Keratinocyte (primary cell): ENCODE results near the gene SECTM1. TPM values are rescaled to one million over a fixed set of nuclear protein-coding genes. Genes with fewer than 3 reads are reported as not detected.

Experiments
- DNase-seq: peaks from one replicate; pipeline ENCODE4 v3.0.0-alpha.2; 2011; ENCODE audit warnings: low read depth, missing footprints, low spot score
- FAIRE-seq: peaks from 2 replicates; lab custom pipeline; 2011; peaks lifted over from hg19 to GRCh38; lab: Jason Lieb, UNC
- H2AFZ ChIP-seq: 2 replicates; pipeline ENCODE4 v1.6.0; 2012; ENCODE audit warnings: low read length, control low read depth, inconsistent platforms; ENCODE audit not compliant: control insufficient read depth
- H3K27ac ChIP-seq: 2 replicates; pipeline ENCODE4 v1.5.1; 2011; ENCODE audit warnings: low read length; ENCODE audit not compliant: control insufficient read depth, insufficient read depth
- H3K27me3 ChIP-seq: 3 replicates; pipeline ENCODE4 v1.6.0; 2011; ENCODE audit warnings: low read length; ENCODE audit not compliant: control insufficient read depth, insufficient read depth; ENCODE audit errors: extremely low read depth
- H3K36me3 ChIP-seq, 2 experiments: 2 replicates in 1 of 2; 3 replicates in 1 of 2; pipeline ENCODE4 v1.5.1; 2011; ENCODE audit warnings: low read length in 2 of 2, mild to moderate bottlenecking in 1 of 2; ENCODE audit not compliant: control insufficient read depth in 2 of 2, insufficient read depth in 2 of 2; ENCODE audit errors: extremely low read depth in 1 of 2
- H3K4me1 ChIP-seq: 3 replicates; pipeline ENCODE4 v1.5.1; 2011; ENCODE audit warnings: low read length; ENCODE audit not compliant: control insufficient read depth, insufficient read depth; ENCODE audit errors: extremely low read depth
- H3K4me2 ChIP-seq: 3 replicates; pipeline ENCODE4 v1.6.0; 2011; ENCODE audit warnings: low read depth, low read length; ENCODE audit not compliant: control insufficient read depth, insufficient read depth; ENCODE audit errors: extremely low read depth
- H3K4me3 ChIP-seq, 3 experiments: fragments of 200-600 bp in 1 of 3; sonication (generic) in 1 of 3; 2 replicates in 2 of 3; 3 replicates in 1 of 3; pipeline ENCODE4 v1.5.1; 2011 to 2016; ENCODE audit warnings: low read length in 3 of 3, mild to moderate bottlenecking in 3 of 3, control low read depth in 2 of 3, inconsistent platforms in 1 of 3, low read depth in 1 of 3, mixed read lengths in 1 of 3, mixed run types in 1 of 3, moderate library complexity in 1 of 3; ENCODE audit not compliant: control insufficient read depth in 2 of 3, insufficient read depth in 2 of 3; ENCODE audit errors: extremely low read depth in 1 of 3
- H3K79me2 ChIP-seq: 2 replicates; pipeline ENCODE4 v1.6.0; 2012; ENCODE audit warnings: low read length; ENCODE audit not compliant: control insufficient read depth, insufficient read depth
- H3K9ac ChIP-seq: 3 replicates; pipeline ENCODE4 v1.6.0; 2011; ENCODE audit warnings: low read length; ENCODE audit not compliant: control insufficient read depth, insufficient read depth; ENCODE audit errors: extremely low read depth
- H3K9me1 ChIP-seq: 3 replicates; pipeline ENCODE4 v1.6.0; 2011; ENCODE audit warnings: low read length; ENCODE audit not compliant: control insufficient read depth, insufficient read depth; ENCODE audit errors: extremely low read depth
- H3K9me3 ChIP-seq: 2 replicates; pipeline ENCODE4 v1.5.1; 2012; ENCODE audit warnings: low read depth, low read length; ENCODE audit not compliant: control insufficient read depth
- H4K20me1 ChIP-seq: 3 replicates; pipeline ENCODE4 v1.6.0; 2011; ENCODE audit warnings: low read length; ENCODE audit not compliant: control insufficient read depth, insufficient read depth; ENCODE audit errors: extremely low read depth
- EZH2 ChIP-seq: IDR thresholded peaks from one replicate; pipeline ENCODE4 v1.6.1; 2012; ENCODE audit warnings: inconsistent platforms, mild to moderate bottlenecking, low read length, moderate library complexity
- dilution Hi-C: fragments of 300-500 bp; cut with MboI; formaldehyde crosslinking; loops from one replicate; pipeline ENCODE4 v1.7.0; 2020; ENCODE audit warnings: low sequenced_read_pairs; ENCODE audit not compliant: extremely low pct_ligation_motif_present
- polyA plus RNA-seq, 5 experiments: library from polyadenylated mRNA; depleted of rRNA in 3 of 5; stranded (reverse) in 3 of 5; stranded (forward) in 1 of 5; unstranded in 1 of 5; fragments of >200 nt; gene quantifications; 1 replicate in 1 of 5; 2 replicates in 3 of 5; 3 replicates in 1 of 5; pipeline versions ENCODE4 v1.2.1 to v1.2.3, GENCODE V29; 2011 to 2012; ENCODE audit warnings: missing spikeins in 2 of 5, low read depth in 1 of 5, low replicate concordance in 1 of 5
- TF ChIP-seq, protein P1 (sequence below), 3 experiments: IDR thresholded peaks in 1 of 3; conservative IDR thresholded peaks in 1 of 3; optimal IDR thresholded peaks in 1 of 3; 2 replicates in 2 of 3; 3 replicates in 1 of 3; pipeline versions ENCODE3 to v1.5.1; 2011; ENCODE audit warnings: low read length in 3 of 3, mild to moderate bottlenecking in 3 of 3, moderate library complexity in 2 of 3, control low read depth in 1 of 3, inconsistent platforms in 1 of 3; ENCODE audit not compliant: insufficient read depth in 2 of 3; ENCODE audit errors: extremely low read depth in 1 of 3

Gene SECTM1
- polyA plus RNA-seq, 1 donor (not counting 4 experiments of a cell fraction or from before 2014, with no cell fraction given), result 2.0 TPM

DNA sequence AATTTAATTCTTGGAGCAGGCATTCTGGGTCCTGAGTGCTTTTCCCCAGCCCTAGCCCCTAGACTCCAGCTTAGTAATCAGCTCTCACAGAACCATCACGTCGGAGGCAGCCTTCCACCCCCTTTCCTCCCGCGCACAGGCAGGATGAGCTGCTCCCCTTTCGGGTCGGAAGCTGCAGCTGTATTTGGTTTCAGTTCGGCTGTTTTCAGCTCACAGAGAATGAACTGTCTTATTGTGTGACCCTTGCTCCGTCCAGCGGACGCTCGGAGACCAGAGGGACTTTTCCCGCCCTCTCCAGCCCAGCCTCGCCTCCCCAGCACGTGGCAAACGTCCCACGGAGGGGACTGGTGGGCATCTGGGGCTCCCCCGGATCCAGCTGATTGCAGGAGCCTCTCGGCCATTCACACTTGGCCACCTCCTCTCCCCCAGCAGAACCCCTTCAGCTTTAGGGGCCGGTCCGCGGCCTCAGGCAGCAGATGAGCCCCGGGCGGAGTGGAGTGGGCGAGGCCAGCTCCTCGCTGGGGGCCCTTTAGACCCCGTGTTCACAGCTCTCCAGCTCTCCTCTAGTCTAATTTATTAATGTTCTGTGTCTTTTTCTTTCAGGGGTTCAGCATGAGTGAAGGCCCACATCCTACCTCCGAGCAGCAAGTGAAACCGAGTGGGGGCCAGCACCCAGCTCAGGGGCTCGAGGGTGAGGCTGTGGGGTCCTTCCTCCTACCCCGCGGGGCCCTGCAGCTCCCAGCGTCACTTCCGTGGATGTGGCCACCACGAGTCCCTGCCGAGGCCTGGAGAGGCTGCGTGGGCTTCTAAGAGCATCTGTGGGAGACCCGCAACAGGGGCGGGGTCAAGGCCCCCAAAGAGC, 37.1 kb upstream of the SECTM1 start:
- peaks cover 60% of the 10 kb centered on the region for H3K27me3 ChIP-seq
- no peak for TF ChIP-seq EZH2
- H4K20me1 ChIP-seq, result no peaks in the 10 kb centered on the region
- H3K4me3 ChIP-seq, result peak overlapping the region in 2 of 3 experiments; percentile 25 to 54
- no peaks in the 10 kb centered on the region for H3K9me1 ChIP-seq
- H3K9me3 ChIP-seq, result no peaks in the 10 kb centered on the region
- no peaks in the 10 kb centered on the region for H3K79me2 ChIP-seq
- H3K9ac ChIP-seq, result no peak overlapping the region
- dilution Hi-C loops, result no loop called here
- H3K4me2 ChIP-seq, result peak overlapping the region; percentile 70
- H3K4me1 ChIP-seq, result peaks cover 3% of the 10 kb centered on the region
- no peak for DNase-seq
- no peak overlapping the region for H2AFZ ChIP-seq
- H3K27ac ChIP-seq, result no peak overlapping the region
- no peaks in the 10 kb centered on the region for H3K36me3 ChIP-seq
- FAIRE-seq, result no peak

DNA sequence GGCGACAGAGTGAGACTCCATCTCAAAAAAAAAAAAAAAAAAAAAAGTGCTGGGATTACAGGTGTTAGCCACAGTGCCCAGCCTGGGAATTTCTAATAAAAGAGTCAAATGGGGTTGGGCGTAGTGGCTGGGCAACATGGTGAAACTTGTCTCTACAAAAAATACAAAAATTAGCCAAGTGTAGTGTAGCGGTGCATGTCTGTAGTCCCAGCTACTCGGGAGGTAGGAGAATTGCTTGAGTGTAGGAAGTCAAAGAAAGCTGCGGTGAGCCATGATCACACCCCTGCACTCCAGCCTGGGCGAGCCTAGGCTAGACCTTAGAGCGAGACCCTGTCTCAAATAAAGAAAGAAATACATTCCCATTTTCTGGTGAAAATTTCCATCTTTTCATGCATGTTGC, 35.6 kb upstream of the SECTM1 start:
- FAIRE-seq, result no peak
- peaks cover 3% of the 10 kb centered on the region for H3K4me1 ChIP-seq

DNA sequence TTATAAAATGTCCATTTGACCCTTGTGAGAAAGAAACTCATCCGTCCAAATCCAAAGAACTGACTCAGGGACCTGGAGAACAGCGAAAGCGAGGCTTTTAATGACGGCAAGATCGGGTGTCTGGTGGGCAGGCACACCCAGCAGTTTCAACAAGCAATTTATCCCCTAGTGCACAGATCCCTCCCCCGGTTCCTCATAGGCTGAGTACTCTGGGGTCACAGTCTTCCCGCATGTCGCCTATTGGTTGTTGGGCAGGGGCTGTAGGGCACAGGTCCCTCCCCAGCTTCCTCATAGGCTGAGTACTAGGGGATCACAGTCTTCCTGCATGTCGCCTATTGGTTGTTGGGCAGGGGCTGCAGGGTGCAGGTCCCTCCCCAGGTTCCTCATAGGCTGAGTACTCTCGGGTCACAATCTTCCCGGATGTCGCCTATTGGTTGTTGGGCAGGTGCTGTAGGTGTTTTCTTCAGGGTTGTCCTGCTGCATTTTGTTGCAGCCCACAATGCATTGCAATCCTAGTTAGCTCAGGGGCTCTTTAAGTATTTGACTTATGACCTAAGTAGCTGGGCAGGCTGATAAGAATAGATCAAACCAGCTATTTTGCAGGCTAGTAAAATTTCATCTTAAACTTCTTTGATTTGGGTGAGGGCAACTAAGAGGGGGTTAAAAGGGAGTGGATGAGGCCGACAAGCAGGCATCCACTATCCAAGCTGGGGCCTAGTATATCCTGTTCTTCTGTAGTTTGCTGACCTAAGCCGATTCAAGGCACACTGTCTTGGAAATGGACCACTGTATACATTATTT, 34.4 kb upstream of the SECTM1 start:
- Histone ChIP-seq H3K4me2 (no peak overlapping the region), H3K27ac (no peak overlapping the region), H4K20me1 (no peaks in the 10 kb centered on the region), H3K36me3 (no peaks in the 10 kb centered on the region), H3K27me3 (peaks cover 36% of the 10 kb centered on the region), H3K4me3 (no peak overlapping the region), H3K9ac (no peak overlapping the region), H3K9me3 (no peaks in the 10 kb centered on the region), H3K9me1 (no peaks in the 10 kb centered on the region), H3K79me2 (no peaks in the 10 kb centered on the region), H2AFZ (no peak overlapping the region), H3K4me1 (peaks cover 3% of the 10 kb centered on the region)
- FAIRE-seq (no peak), DNase-seq (no peak)
- dilution Hi-C loops, result no loop called here
- TF ChIP-seq EZH2, result no peak
- TF ChIP-seq, protein P1, sequence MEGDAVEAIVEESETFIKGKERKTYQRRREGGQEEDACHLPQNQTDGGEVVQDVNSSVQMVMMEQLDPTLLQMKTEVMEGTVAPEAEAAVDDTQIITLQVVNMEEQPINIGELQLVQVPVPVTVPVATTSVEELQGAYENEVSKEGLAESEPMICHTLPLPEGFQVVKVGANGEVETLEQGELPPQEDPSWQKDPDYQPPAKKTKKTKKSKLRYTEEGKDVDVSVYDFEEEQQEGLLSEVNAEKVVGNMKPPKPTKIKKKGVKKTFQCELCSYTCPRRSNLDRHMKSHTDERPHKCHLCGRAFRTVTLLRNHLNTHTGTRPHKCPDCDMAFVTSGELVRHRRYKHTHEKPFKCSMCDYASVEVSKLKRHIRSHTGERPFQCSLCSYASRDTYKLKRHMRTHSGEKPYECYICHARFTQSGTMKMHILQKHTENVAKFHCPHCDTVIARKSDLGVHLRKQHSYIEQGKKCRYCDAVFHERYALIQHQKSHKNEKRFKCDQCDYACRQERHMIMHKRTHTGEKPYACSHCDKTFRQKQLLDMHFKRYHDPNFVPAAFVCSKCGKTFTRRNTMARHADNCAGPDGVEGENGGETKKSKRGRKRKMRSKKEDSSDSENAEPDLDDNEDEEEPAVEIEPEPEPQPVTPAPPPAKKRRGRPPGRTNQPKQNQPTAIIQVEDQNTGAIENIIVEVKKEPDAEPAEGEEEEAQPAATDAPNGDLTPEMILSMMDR (optimal IDR thresholded peaks at IDR 0.05 in 1 of 3, IDR thresholded peaks at IDR 0.05 in 1 of 3, conservative IDR thresholded peaks at IDR 0.05 in 1 of 3; ENCODE audit: extremely low read depth in 1 of 3, insufficient read depth in 2 of 3, low read length in 3 of 3), result no peak

More for the DNA sequence above, 35.6 kb upstream of the SECTM1 start:
- no peak for TF ChIP-seq EZH2
- Histone ChIP-seq H3K9me1 (no peaks in the 10 kb centered on the region), H4K20me1 (no peaks in the 10 kb centered on the region), H3K27me3 (peaks cover 45% of the 10 kb centered on the region), H3K4me3 (no peak overlapping the region), H3K27ac (no peak overlapping the region), H3K9me3 (no peaks in the 10 kb centered on the region), H3K36me3 (no peaks in the 10 kb centered on the region), H3K4me2 (no peak overlapping the region), H3K9ac (no peak overlapping the region), H2AFZ (no peak overlapping the region), H3K79me2 (no peaks in the 10 kb centered on the region)
- DNase-seq, result no peak
- dilution Hi-C loops, result no loop called here
